Endometrial microvascular endothelial cells (primary cell): ENCODE measurements around the gene CFAP45. TPM values are rescaled to one million over a fixed set of nuclear protein-coding genes. Genes with fewer than 3 reads are reported as not detected.

Experiments
- in situ Hi-C: cut with HindIII; loops from 2 replicates; pipeline ENCODE4 v1.10.0; 2017; ENCODE audit warnings: low sequenced_read_pairs, low pct_unique_long_range_greater_than_20kb; ENCODE audit errors: inconsistent ontology term
- total RNA-seq: library from RNA; depleted of rRNA; stranded (reverse); fragments of >200 nt; gene quantifications from one replicate; pipeline ENCODE4 v1.2.3, GENCODE V29; 2015; ENCODE audit errors: inconsistent ontology term

Gene CFAP45
- total RNA-seq, 1 donor from 2014 or later, result 0.19 TPM

GRCh38 chr1:159938211-159938852 lies 38.4 kb upstream of the CFAP45 start:
- in situ Hi-C loops, result no loop called here

- in situ Hi-C loops, result no loop called here
Measured at GRCh38 chr1:159937054-159937750, 37.2 kb upstream of the CFAP45 start.

DNA sequence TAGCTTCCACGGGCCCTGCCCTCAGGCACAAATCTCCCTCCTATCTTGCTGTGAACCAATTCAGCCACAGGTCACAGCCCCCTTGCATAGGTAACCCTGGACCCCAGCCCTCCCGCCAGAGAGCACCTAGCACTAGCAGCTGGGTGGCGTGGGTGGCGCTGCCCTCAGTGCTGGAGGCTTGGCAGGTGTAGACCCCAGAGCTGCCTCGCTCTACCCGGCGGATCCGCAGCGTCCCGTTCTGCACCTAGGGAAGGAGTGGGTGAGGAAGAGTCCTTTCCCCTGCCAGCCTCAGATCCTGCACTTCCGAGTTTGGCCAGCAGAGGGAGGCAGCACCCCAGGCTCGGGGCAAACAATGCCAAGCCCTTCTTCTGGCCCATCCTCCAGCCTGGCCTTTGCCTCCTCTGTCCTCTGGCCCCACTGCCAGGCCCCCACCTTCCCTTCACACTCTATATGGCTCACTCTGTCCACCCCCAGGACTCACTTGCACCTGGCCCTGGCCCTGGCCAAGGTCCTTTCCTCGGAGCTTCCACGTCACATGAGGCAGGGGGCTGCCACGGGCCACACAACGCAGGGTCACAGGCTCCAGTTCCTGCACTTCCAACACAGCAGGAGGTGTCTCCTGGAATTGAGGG lies 36.4 kb upstream of the CFAP45 start:
- in situ Hi-C loops, result no loop called here

DNA sequence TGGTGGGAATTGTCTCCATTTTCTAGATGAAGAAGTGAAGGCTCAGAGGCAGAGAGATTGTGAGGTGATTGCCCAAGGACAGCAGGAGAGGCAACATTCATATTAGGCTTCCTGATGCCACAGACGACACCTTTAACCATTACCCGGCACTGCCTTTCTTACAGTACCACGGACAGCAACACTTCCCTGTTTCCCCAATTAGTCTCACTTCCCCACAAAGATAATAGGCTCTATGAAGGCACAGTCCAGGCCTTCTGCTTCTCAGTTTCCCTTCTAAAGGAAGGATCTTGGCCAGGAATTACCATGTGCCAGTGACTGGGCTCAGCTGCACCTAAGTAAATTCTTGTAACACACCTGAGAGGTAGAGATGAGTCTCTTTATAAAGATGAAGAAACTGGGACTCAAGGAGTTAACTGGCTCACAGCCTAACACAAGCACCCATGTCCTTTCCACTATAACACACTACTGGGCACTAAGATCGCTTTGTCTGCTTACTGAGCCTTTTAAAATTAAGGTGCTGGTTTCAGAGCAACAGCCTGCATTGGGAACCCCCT lies 35.8 kb upstream of the CFAP45 start:
- in situ Hi-C loops, result no loop called here

GRCh38 chr1:159935305-159935704 lies 35.3 kb upstream of the CFAP45 start:
- in situ Hi-C loops, result no loop called here

- in situ Hi-C loops, result no loop called here
Measured at GRCh38 chr1:159934136-159935039, 34.4 kb upstream of the CFAP45 start.

DNA sequence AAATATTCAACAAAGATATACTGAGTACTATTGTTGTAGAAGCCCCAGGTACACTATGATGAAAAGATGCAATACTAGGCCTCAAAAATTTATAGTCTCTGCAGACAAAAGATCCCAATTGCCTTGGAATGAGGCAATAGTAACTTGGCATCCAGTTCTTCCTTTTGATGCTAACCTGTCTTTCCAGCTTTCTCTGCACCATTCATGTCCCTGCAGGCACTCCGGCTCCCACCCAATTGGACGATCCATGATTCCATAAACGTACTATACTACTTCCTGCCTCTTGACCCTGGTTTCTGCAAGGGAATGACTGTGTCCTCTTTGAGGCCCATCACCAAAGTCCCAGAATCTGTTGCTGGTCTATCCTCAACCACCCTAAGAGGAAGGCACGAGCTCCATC lies 33.4 kb upstream of the CFAP45 start:
- in situ Hi-C loops, result no loop called here

GRCh38 chr1:159932296-159933285 lies 32.6 kb upstream of the CFAP45 start:
- in situ Hi-C loops, result no loop called here

DNA sequence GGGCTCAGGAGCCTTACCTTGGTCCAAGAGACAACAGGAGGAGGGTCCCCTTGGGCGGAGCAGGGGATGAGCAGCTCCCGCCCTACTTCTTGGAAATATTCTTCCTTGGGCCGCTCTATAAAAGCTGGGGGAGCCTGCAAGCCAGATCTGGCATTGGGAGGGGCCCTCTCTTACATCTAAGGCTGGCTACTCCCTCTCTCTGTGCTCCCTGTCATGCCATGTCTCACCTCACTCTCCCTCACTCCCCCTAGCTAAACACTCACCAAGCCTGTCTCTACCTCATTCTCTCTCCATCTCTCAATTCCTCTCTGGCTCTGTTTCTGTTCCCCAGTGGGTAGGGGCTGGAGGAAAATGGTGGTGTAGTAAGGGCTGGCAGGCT lies 31.8 kb upstream of the CFAP45 start:
- in situ Hi-C loops, result no loop called here

- in situ Hi-C loops, result no loop called here
Measured at GRCh38 chr1:159931101-159931794, 31.3 kb upstream of the CFAP45 start.

DNA sequence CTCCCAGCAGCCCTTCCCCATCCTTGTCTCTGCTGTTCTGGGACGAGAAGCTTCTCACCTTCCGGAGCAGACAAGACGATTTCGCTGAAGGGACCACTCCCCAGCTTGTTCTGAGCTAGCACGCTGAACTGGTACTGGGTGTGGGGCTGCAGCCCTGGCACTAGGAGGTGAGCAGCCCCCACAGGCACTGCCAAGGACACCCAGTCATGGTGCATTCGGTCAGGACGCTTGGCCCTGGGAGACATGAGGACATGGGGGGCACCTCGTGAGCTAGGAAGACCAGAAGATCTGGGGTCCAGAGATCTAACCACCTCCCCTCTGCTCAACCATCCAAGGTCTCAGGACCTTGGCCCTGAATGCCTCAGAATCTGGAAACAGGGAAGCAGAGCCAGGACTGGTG lies 30.7 kb upstream of the CFAP45 start:
- in situ Hi-C loops, result no loop called here

DNA sequence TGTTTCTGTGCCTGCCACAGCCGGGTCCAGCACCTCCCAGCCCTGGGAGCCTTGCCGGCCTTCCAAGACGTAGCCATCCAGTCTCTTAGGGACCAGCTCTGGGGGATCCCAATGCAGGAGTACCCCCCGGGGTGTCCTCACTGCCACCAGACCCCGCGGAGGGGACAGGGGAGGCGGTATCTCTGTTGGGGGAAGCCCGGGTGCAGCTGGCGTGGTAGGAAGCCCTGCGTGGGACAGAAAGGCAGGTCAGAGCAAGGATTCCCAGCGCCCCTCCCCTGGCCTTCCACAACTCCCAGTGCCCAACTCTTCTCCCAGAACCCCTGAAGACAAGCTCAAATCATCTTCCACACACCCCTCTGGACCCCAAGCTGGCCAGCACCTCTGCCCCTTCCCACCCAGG lies 30.3 kb upstream of the CFAP45 start:
- in situ Hi-C loops, result no loop called here

DNA sequence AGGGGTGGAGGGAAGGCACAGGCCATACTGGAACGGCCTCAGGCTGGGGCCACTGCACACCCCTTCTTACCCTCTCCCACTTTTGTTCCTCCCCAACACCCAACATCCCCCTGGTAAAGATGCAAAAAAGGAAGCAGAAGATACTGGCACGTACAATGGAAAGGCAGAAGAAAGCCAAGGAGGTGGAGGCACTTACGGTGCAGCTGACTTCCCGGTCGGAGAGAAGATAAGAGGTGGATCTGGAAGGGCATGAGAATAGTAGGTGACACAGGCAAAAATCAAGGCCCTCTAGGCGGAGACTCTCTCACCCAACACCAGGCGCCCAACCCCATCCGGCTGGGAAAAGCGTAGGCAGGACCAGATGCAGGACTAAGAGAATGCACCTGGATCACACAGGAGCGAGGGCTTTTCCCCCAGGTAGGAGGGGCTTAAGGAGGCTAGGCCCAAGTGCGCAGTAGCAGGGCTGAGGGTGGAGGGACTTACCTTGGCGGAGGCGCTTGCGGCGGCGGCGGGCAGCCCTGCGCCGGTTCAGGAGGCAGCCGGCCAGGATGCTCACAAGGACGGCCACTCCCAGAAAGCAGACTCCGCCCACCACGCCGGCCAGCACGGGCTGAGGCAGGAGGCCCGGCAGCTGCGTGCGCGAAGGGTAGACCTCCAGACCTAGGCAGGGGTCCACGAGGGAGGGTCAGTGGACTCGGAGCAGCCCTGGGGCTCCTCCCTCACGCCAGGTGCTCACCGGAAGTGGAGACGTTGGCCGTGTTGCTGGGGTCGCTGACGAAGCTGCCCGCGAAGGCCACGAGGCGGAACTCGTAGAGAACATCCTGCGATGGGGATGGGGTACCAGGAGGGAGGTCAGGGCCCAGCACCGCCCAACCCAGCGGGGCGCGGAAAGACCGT lies 29.4 kb upstream of the CFAP45 start:
- in situ Hi-C loops, result no loop called here

- in situ Hi-C loops, result no loop called here
Measured at GRCh38 chr1:159928491-159929050, 28.6 kb upstream of the CFAP45 start.

GRCh38 chr1:159927849-159928431 lies 28.0 kb upstream of the CFAP45 start:
- in situ Hi-C loops, result no loop called here
